ENCODE measurements around the gene POFUT2. TPM values are rescaled to one million over a fixed set of nuclear protein-coding genes. Genes with fewer than 3 reads are reported as not detected.

POFUT2 gene
- total RNA-seq, 3 donors from 2014 or later, result 26.4 to 38.0 (median 29.8) TPM

DNA sequence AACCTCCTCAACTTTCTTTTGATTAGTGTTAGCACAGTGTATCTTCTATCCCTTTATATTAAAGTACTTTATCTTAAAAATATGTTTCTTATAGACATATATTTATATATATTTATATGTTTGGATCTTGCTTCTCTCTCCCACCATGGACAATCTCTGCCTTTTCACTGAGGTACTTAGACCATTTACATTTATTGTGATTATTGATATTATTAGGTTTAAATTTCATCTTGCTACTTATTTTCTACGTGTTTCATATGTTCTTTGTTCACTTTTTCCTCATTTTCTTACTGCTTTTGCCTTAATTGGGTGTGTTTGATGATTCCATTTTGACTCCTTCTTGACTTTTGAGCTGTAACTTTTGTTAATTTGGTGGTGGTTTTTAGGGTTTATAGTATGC, 70.7 kb downstream of the POFUT2 start:
- H3K4me3 ChIP-seq, result no peak overlapping the region
- no peaks in the 10 kb centered on the region for H3K9me3 ChIP-seq
- intact Hi-C loops (cut with DNase I, micrococcal nuclease), result no loop called here
- H3K36me3 ChIP-seq (ENCODE audit: low read depth), result no peaks in the 10 kb centered on the region
- DNase-seq (no peak), ATAC-seq (no peak)
- H3K4me1 ChIP-seq (ENCODE audit: low read depth), result no peaks in the 10 kb centered on the region
- TF ChIP-seq, protein P1, sequence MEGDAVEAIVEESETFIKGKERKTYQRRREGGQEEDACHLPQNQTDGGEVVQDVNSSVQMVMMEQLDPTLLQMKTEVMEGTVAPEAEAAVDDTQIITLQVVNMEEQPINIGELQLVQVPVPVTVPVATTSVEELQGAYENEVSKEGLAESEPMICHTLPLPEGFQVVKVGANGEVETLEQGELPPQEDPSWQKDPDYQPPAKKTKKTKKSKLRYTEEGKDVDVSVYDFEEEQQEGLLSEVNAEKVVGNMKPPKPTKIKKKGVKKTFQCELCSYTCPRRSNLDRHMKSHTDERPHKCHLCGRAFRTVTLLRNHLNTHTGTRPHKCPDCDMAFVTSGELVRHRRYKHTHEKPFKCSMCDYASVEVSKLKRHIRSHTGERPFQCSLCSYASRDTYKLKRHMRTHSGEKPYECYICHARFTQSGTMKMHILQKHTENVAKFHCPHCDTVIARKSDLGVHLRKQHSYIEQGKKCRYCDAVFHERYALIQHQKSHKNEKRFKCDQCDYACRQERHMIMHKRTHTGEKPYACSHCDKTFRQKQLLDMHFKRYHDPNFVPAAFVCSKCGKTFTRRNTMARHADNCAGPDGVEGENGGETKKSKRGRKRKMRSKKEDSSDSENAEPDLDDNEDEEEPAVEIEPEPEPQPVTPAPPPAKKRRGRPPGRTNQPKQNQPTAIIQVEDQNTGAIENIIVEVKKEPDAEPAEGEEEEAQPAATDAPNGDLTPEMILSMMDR (IDR thresholded peaks at IDR 0.05), result no peak

DNA sequence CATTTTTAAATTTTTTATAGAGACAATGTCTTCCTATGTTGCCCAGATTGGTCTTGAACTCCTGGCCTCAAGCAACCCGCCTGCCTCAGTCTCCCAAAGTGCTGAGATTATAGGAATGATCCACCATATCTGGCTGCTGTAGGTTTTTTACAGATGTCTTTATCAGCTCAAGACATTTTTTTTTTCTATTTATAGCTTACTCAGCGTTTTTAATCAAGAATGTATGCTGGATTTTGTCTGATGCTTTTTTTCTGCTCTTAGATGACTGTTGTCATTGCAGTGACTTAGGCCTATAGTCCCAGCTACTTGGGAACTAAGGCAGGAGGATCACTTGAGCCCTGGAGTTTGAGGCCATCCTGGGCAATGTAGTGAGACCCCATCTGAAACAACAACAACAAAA, 72.5 kb downstream of the POFUT2 start:
- H3K4me3 ChIP-seq, result no peak overlapping the region
- ATAC-seq, result no peak
- no peaks in the 10 kb centered on the region for H3K36me3 ChIP-seq (ENCODE audit: low read depth)
- TF ChIP-seq, protein P1 (IDR thresholded peaks at IDR 0.05), result no peak
- H3K9me3 ChIP-seq, result no peaks in the 10 kb centered on the region
- intact Hi-C loops (cut with DNase I, micrococcal nuclease), result no loop called here
- no peaks in the 10 kb centered on the region for H3K4me1 ChIP-seq (ENCODE audit: low read depth)
- no peak for DNase-seq

Other genes with a start within 250 kb of the POFUT2 start
- gene ADARB1, start 213.3 kb downstream of the POFUT2 start, total RNA-seq, result 10 to 100 TPM in 1 of 3 donors, 1 to 10 TPM in 2; 5.4 to 91.2 (median 8.8) TPM
- 10 to 100 TPM in 2 of 3 donors, 1 to 10 TPM in 1; 4.6 to 46.9 (median 21.3) TPM for gene COL18A1, start 117.3 kb upstream of the POFUT2 start, total RNA-seq